ENCODE data around the gene XPNPEP3. TPM values are rescaled to one million over a fixed set of nuclear protein-coding genes. Genes with fewer than 3 reads are reported as not detected.

XPNPEP3 gene
- total and polyA plus RNA-seq, 2 of the 4 experiments (the other 2 are of a cell fraction): 9.3 to 10.9 TPM

DNA sequence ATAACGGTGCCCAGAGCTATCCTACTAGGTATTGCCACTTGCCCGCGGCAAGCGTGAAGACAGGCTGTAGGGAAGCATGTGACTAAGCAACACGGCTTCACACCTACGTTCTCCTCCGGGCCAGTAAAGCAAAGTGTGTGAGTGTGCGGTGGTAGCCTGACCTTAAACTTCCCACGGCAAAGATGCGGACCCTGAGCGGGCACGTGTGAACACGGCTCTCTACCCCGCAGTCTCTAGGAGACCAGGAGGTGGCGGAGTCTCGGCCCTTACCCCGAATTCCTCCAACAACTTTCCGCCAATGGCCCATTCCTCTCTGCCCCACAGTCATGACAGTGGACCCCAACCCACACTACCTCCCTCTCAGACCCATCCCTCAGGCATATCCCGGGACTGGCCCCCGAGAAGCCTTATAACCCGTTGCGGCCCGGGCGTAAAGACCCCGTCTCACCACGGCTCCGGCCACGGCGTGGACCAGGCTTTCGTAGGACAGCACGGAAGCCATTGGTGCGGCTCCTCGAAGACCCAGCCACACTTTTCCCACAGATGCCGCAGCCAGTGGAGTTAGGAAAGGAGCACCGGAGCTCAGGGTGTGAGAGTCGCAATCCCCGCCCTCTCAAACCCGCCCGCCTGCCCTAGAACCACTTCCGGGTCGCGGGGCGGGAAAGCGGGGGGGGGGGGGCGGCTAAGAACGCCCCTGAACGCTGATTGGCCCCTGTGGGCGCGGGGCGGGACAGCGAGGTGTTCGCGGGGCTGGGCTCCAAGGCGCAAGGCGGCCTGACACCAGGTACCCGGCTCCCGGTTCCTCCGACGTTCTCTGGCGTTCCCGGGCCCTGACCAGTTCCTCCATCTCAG is 38.0 kb upstream of the XPNPEP3 start, which contains the start of gene SLC25A17 (continued):
- TF ChIP-seq SMC3 (IDR thresholded peaks at IDR 0.05; ENCODE audit: low read depth, low read length) (0 out of 2 replicates have a peak, but pooled peaks have one; percentile 4), BHLHE40 (IDR thresholded peaks at IDR 0.05; ENCODE audit: low read depth, low read length) (peak; percentile 85), RCOR1 (IDR thresholded peaks at IDR 0.05; ENCODE audit: insufficient replicate concordance, low read length) (no peak)

DNA sequence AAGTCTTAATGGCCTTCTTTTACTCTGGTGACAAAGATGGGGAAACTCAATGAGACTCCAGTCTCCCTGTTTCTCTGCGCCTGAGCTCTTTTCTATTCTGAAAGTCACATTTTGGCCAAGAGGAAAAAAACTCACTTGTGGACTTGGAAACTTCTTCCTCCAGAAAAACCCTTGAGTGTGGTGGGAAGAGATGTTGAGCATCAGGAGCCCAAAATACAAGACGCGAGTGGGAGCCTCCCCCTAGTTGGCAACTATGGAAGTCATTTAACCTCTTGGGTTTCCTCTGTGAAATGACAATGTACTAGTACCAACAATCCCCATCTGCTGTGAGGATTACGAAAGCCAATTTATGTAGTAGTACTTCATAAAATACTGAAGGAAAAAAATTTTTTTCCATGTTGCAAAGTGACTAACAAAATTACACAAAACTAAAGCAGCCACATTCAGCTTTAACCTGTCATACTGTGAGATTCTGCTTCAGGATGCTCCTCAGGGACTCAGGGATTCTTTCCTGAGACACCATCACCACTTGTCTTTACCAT is 37.3 kb upstream of the XPNPEP3 start:
- WGBS, 2 experiments (ENCODE audit: extremely low coverage in 2 of 2, insufficient read length in 1 of 2): no CpG with 5 or more reads among the region's 4 CpGs
- H3K9ac ChIP-seq (ENCODE audit: low read depth, low read length): peak overlapping the region; percentile 71

More for the DNA sequence above, 37.3 kb upstream of the XPNPEP3 start:
- Histone ChIP-seq H3K27me3 (ENCODE audit: control insufficient read depth, insufficient read depth, low read length) (no peaks in the 10 kb centered on the region), H3K9me1 (ENCODE audit: insufficient read depth, low read length) (peaks cover 9% of the 10 kb centered on the region), H3K36me3 (ENCODE audit: control insufficient read depth, insufficient read depth, low read length) (peaks cover 4% of the 10 kb centered on the region; the same call in 1 of the 2 replicates), H3K4ac (ENCODE audit: low read depth, low read length) (peak overlapping the region; percentile 51; the same call in 1 of the 2 replicates), H2AFZ (replicated peaks; ENCODE audit: low read length, poor library complexity) (peak overlapping the region; percentile 93), H4K20me1 (ENCODE audit: insufficient read depth, low read length) (no peaks in the 10 kb centered on the region; the same call in 1 of the 2 replicates), H2BK15ac (ENCODE audit: low read depth, low read length) (no peak overlapping the region), H2BK120ac (ENCODE audit: low read depth, low read length) (no peak overlapping the region), H3K79me1 (ENCODE audit: low read depth in 1 of 2, low read length in 2 of 2) (peaks cover 29 to 35% of the 10 kb centered on the region in 2 experiments), H3K4me3 (ENCODE audit: insufficient read depth, low read depth, low read length) (peak overlapping the region; percentile 90), H2AK5ac (ENCODE audit: low read depth, low read length) (no peak overlapping the region), H2BK5ac (ENCODE audit: low read depth, low read length, poor library complexity, severe bottlenecking) (no peak overlapping the region), H3K14ac (replicated peaks; ENCODE audit: low read depth, low read length) (peak overlapping the region; percentile 75; the same call in 1 of the 2 replicates), H3K27ac (ENCODE audit: insufficient read depth, low read length) (no peak overlapping the region), H4K91ac (ENCODE audit: insufficient read depth, low read depth, low read length) (no peak overlapping the region; the same call in 1 of the 2 replicates), H2AK9ac (replicated peaks; ENCODE audit: low read depth, low read length, poor library complexity) (peak overlapping the region; percentile 0), H3K4me1 (ENCODE audit: control insufficient read depth, insufficient read depth, low read length) (no peaks in the 10 kb centered on the region), H3K4me2 (ENCODE audit: low read depth, low read length) (peak overlapping the region; percentile 72), H3K18ac (ENCODE audit: low read depth, low read length) (no peak overlapping the region), H3K9me3 (ENCODE audit: control insufficient read depth, insufficient read depth, low read length) (no peaks in the 10 kb centered on the region), H2BK20ac (ENCODE audit: low read depth, low read length) (no peak overlapping the region), H4K8ac (ENCODE audit: low read depth in 2 of 2, low read length in 2 of 2) (peak overlapping the region; percentile 65 to 84), H4K5ac (ENCODE audit: low read depth, low read length) (no peak overlapping the region), H3K56ac (ENCODE audit: extremely low read depth, insufficient read depth, low read length) (peak overlapping the region; percentile 54), H3K23ac (ENCODE audit: low read depth, low read length) (peak overlapping the region; percentile 66; the same call in 1 of the 2 replicates)
- peak; percentile 22 for ATAC-seq (ENCODE audit: low read depth)
- CTCF ChIA-PET: interaction anchor here (0.6 to 1.3 kb wide), 3 partner anchors 14 to 279 kb away, joined by 4 to 6 read pairs (median 5); no protein-coding TSS in a partner anchor
- intact Hi-C loops (cut with micrococcal nuclease) (loop anchor here (2.0 to 10.0 kb wide), 2 partner anchors 137 to 335 kb away; no protein-coding TSS in a partner anchor), in situ Hi-C loops (cut with MboI; ENCODE audit: low sequenced_read_pairs) (no loop called here), dilution Hi-C loops (cut with HindIII; ENCODE audit: low sequenced_read_pairs, unreplicated experiment) (no loop called here)
- DNase-seq: peak; percentile 42
- BruUV-seq (replicated peaks): no TSS peak
- TF ChIP-seq MAFK (IDR thresholded peaks at IDR 0.05; ENCODE audit: low read depth, low read length) (no peak), CEBPB (IDR thresholded peaks at IDR 0.05; ENCODE audit: low read depth, low read length) (peak; percentile 3; the same call in 1 of the 2 replicates)
- POLR2A ChIA-PET (ENCODE audit: unreplicated experiment): interaction anchor here (0.6 to 1.0 kb wide), 3 partner anchors 11 to 600 kb away, joined by 3 to 5 read pairs (median 3); no protein-coding TSS in a partner anchor
